DMS114 treated with DMSO at 0.1 percent for 48 hours (cell line): Measurements from ENCODE around the gene WDR7.

Source experiments
- DNase-seq: peaks from one replicate; lab custom pipeline; 2025; ENCODE audit not compliant: unreplicated experiment; lab: John Stamatoyannopoulos, UW

The WDR7 gene

DNA sequence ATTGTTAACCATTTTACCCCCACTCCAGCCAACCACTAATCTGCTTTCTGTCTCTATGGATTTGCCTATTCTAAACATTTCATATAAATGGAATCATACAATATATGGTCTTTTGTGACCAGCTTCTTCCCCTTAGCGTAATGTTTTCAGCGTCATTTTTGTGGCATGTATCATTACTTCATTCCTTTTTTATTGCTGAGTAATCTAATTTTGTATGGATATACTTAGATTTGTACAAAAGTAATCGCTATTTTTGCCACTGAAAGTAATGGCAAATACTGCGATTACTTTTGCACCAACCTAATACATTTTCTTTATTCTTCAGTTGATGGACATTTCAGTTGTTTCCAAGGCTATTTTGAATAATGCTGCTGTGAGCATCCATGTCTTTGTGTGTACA, 227.6 kb downstream of the WDR7 start:
- no peak for DNase-seq

DNA sequence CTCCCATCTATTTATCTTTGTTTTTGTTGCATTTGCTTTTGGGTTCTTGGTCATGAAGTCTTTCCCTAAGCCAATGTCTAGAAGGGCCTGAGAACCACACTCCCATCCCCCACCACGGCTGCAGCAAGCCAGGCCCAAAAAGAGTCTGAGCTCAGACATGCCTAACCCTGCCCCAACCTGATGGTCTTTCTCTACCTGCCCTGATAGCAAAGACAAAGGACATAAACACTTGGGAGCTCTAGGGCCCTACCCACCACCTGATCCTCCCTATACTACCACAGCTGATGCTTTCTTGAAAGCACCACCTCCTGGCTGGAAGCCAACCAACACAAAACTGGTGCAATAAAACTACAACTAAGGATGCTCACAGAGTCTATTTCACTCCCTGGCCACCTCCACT, 233.4 kb downstream of the WDR7 start:
- DNase-seq, result no peak

DNA sequence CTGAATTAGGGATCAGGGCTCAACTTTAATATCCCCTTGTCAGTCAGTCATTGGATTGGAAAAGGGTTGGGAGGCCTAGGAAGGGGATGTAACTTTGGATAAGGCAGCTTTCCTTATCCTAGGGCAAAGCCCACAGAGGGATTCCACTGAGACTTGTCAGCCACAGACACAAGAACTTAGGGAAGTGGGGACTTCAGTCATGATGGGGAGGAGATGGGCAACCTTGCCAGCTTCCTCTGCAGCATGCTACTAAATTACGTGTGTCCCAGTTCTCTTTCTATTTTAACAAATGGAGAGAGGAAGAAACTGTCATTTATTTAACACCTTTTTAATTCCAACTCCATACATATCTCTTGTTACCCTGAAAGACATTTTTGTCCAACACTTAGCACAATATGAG, 237.8 kb downstream of the WDR7 start:
- DNase-seq, result no peak

DNA sequence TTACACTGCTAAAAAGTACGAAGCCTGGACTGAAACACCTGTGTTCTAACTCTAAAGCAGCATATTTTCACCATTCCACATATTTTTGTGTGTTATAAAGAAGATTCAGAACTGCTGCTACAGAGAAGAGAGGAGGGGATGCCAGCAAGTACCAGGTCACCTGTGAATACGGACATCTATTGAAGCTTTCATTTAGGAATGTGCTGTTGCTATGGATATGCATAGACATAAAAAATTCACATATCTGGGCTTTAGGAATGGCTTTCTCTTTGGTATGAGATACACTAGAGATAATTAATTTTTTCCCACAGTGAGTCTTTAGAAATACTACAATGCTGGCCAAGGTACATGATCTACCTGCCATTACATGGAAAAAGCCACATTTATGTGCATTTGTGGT, 238.5 kb downstream of the WDR7 start:
- DNase-seq, result no peak

DNA sequence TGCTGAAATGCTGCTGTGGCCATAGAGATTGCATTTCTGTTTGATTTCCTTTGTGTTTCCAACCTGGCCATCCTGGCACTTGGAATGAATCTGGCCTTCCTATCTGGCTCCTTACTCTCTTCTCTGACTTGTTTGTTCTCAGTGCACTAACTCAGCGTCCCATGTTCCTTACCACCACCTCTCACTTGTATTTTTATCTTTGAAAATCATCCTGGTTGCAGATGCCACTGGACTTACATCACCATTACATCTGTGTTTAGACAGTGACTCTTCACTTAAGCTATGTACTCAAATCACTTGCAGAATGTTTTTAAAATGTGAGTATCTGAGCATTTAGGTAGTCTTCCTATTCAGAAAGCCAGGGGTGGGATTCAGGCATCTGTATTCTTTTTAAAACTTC, 239.5 kb downstream of the WDR7 start:
- no peak for DNase-seq

DNA sequence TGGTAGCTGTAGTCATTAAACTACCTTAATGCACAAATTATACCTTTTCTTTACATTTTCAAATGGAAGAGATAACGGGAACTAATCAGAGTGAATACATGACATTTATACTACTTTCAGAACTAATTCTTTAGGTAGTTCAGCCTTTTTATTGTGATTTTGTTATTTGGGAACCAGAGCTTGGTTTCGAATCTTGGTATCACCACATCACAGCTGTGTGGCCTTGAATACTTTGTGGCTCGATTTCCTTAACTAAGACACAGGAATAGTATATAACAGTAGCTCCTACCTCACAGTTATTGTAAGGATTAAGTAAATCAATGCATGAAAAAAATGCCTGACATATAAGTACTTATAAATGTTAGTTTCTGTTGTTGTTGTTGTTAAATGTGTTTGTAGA, 240.0 kb downstream of the WDR7 start:
- DNase-seq, result no peak

DNA sequence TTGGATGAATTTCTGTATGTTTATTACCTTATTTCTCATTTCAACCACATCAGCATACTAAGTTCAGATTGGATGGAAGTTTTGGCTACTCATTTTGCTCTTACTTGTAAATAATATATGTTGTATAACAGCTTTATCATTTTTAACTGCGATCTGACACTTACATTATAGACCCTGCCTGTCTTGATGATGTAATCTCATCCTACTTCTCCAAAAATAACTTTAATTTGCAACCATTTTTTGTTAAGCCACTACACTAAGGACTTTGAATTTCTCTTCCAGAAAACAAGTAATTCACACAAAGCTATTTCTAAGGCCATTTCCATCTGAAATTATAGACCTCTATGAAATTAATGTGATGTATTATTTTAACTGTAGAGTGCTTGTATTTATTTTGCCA, 240.7 kb downstream of the WDR7 start:
- no peak for DNase-seq

DNA sequence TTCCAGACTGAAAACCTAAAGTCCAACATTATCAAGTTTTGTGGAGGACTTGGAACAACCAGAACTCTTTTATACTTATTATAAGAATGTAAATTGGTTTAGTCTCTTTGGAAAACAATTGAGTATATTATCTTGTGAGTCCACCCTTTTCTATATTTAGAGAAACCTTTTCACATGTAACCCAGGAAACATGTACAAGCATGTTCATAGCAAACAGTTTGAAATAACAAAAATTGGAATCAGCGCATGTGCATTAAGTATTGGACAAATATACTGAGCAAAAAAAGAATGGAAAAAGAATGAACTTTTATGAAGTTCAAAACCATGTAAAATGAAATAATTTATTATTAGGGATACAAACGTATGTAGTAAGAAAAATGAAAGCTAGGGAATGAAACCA, 246.0 kb downstream of the WDR7 start:
- DNase-seq, result no peak

DNA sequence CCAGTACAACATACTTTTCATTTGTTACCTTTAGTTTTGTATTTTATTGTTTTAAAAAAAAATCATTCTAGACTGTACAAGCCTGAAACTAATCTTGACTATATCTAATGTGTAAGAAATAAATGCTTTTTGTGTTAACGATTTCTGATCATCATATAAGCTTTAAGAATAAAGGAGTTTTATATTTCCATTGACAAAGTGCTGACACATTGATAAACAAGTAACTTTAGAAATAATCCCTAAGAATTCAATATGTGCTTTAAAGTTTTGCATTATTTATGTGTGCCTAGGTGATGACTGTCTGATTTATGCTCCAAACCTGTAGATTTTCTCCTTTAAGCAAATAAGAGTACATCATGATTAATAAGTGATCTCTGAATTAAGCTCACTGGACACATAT, 248.5 kb downstream of the WDR7 start:
- no peak for DNase-seq

DNA sequence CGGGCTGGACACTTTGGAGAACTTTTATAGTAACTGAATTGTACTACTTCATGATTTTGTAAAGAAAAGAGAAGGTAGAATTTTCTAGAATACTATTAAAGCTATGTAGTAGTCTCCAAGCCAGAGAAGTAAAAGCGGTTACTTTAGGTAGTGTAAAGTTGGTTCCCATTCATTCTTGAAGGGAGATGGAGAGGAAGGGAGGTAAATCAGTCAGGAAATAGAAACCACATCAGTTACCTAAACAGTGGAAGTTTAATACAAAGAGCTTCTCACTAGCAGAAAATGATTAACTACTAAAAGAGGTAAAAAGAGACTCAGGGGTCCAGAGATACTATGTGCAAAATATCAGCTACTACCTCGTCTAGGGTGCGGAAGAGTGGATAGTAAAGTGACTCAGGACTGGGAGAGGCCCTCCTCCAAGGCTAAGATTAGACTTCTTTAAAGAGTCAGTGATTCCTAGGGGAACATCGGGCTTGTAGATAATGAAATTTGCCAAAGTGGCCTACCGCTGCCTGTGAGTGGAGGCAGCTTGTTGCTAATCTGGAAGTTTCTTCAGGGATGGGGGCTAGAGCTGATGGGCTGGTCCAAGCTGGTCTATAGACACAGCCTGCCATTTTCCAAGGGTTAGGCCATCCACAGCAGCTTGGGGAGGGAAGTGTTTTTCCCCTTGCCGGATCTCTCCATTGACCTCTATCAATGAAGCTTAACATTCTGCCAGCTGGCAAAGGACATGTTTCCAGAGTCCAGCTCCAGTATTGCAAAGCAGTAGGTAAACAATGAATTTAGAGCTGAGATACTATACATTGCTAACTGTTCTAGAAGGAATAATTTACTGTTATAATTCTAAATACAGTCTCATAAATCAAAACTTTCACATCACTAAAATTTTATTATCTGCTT, 249.3 kb downstream of the WDR7 start:
- no peak for DNase-seq

DNA sequence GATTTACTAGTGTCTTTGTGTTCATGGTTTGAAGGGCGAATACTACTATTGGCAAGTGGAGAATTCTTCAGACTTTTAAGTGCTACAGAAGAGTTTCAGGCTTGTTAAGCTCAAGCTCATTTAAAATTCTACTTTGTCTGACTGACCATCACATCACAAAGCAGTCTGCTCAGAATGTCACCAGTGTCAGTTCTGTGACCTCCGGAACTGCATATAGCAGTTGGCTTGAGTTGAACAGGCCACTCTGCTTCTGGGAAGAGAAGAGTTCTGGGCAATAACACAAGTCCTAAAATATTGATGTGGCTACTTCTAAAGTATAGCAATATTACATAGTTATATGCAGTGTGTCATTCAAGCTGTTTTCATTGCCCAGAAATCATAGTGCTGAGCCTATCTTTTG, 250.8 kb downstream of the WDR7 start:
- no peak for DNase-seq

DNA sequence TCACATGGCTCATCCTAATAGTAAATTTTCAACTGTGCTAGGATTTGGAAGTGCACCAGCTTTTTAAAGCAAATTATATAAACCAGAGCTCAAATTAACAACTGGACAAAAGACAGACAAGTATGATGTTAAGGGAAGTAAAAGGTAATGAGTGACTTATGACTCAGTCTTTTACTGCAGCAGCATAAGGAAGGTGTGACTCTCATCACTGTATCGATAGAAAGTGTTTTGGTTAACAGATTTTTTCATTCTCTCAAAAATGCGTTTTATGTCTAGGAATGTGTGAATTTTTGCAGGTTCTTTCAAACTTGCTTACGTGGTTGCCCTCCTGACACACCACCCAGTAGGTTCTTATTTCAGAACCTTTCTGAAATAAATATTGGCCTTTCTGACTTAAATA, 251.5 kb downstream of the WDR7 start:
- DNase-seq, result no peak

DNA sequence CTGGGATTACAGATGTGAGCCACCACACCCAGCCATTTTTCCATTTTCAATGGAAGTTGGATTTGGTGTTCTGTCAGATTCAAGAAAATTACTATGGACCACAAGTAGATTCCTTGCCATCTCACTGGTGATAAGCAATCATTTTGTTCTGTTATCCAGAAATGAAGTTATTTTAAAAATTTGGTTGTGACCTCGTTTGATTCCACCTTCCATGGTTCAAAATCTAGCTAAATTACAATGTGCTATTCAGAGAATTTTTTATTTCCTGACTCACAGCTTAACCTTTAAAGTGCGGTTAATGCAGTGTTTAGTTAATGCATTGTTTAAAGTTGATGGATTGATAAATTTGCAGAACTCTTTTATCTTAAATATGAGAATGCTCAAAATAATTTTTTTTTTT, 252.5 kb downstream of the WDR7 start:
- DNase-seq, result no peak

DNA sequence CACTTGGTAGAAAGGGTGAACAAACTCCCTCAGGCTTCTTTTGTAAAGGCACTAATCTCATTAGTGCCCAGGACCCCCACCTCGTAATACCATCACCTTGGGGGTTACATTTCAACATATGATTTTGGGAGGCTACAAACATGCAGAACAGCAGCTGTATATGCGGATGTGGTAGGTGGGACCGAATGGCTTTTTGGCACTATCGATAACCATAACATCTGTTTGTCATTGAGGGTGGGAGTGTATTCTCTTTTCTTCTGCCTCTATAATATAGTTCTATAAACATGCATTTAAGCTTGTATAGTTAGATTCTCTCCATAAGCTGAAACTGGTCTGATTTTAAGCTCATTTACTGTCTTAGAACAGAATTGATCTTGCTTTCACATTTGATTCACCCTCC, 256.6 kb downstream of the WDR7 start:
- no peak for DNase-seq

DNA sequence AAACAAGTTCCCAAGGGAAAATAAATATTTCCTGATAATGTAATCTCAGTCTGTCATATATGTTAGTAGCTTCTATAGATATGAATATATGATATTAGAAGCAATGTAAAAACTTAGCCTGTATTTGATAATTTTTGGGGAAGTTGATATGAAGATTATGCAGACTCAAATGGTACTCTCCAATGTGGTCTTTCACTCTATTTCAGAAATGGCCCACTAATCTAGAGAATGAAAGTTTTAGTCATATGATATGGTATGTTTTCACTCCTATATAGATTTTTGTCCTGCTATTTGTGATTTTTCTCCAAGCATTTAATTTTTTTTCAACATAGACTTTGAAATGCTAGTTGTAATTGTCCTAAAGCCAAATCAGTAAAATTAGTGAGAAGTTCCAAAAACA, 259.1 kb downstream of the WDR7 start:
- no peak for DNase-seq

DNA sequence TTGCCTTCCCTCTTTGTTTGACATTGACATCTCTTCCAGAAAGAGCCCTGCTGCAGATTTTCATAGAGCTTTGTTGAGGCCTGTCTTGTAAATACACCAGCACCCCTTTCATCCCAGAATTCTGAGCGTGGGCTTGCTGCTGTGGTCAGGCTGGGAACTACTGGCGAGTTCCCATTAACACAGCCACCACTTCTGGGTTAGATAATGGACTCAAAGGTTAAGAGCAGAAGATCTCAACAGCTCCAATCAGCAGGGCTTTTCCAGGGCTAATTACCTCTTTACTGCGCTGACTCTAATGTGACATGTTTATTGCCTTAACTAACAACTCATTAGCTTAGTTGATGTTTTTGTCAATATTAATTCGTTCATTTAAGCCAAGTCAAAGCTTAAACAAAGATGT, 259.8 kb downstream of the WDR7 start:
- no peak for DNase-seq

DNA sequence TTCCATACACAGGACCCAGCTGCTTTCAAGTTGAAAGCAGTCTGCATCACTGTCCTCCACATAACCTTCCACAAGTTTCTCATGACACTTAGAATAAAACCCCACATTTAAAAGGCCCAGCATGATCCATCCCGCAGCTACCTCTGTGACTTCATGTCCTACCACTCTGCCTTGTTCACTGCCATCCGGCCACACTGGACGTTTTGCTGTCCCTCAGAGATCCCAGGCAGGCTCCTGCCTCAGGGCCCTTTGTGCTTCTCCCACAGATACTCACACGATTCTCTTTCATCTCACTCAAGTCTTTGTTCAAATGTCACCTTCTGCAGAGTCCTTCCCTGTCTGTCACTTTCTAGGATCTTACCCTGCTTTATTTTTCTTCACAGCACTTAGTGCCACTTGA, 262.8 kb downstream of the WDR7 start:
- DNase-seq, result no peak

DNA sequence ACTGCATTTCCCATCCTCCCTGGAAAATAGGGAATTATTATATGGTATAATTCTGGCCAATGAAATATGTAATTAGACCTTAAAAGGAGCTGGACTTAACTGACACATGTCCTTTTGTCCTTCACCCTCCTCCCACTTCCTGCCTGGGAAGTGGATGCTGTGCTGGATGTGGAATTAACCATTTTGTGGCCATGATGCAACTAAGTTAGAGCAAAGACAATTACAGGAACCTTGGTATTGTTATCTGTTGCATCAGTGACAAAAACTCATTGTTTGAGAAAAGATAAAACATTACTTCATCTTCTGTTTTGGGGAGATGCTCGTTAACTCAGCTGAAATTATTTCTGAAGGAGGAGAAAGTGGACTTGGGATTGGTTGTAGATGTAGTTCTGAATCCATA, 268.0 kb downstream of the WDR7 start:
- no peak for DNase-seq

DNA sequence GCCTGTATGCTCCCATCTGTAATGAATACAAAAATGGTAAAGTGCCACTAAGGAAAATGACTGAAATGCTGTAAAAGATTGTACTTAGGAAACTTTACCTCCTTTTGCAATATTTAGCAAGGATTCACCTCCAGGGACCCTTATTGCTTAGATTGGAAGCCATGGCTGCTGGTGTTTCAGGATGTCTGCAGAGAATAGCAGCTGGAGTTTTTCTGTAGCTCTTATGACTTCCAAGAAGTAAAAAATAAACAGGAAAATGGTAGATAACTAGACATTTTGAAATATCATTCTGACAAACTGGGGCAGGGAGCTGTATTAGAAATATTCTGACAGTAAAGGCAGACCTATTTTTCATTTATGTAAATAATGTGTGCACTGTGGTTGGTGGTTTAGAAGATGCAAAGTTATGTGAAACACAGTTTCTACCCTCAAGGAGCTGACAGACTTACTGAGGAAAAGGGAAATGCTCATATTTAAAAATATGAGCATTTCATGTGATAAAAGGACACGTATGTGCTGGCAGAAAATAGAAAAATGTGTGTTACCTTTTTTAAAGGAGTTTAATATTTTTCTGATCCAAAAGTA, 270.8 kb downstream of the WDR7 start:
- no peak for DNase-seq

DNA sequence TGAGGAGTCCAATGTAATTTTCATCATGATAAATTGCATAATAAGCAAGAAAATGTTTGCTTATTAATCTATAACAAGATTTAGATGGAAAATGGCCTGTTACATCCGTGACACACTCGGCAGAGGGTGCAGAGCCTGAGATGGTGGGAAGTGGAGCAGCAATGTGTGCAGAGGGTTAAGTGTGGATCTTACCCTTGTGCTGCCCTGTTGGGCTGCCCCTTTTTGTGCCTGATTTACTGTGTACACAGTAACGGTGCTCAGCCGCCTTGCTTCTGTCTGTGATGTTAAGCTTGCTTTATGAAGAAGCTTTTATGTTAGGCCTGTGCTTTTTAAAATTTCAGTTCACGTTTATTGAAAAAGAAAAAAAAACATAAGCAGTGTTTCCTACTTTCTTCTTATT, 275.6 kb downstream of the WDR7 start:
- no peak for DNase-seq

DNA sequence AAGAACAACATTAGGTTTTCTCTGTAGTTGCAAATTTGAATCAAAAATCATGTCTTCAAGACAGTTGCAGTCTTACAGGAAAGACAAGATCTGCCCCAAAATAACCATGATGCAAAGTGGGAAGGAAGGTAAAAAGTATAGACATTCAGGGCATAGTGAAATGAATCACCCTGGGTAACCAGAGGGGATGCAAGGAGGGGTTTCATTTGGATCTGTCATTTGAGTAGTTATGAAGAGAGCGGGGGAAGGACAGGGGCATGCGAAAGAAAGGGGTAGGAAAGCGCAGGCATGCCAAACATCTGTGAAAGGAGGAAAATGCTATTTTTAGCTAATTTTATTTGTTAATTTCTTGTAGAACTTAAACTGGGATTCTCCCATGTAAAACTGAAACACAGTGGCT, 276.6 kb downstream of the WDR7 start:
- DNase-seq, result no peak

DNA sequence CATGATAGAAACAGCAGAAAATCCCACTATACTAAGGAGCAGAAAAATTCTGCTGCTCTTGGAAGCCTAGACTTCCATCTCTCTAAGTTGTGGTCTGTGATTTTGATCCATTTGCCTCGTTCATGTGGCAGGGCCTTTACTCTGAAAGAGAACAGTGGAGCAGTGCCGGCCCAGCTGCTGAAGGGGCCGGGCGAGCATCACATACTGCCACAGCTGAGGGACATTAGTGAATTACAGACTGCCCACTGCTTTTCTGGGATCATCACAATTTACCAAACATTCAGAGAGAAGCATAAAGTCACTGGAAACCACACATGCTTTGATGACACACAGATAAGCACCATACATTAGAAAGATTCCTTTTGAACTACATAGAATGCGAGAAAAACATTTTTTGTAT, 278.7 kb downstream of the WDR7 start:
- no peak for DNase-seq

DNA sequence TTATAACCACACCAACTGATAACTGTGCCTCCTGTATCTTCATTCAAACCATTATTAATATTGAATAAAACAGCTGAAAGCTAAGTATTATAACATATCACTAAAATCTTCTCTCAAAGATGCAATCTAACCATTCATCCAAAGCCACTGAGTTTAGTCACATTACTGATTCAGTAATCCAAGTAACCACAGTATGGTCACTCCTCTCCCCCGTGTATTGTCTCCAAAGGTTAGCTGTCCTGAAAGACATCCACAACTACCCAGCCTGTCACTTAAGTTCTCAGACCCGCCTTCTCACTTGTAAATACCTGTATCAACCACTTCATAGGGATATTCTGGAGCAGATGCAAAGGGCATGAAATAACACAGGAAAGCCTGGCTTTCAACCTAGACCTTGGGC, 282.3 kb downstream of the WDR7 start:
- DNase-seq, result no peak
